Measurements from ENCODE around the gene ADRA2C.

- TF ChIP-seq CTCF (IDR thresholded peaks at IDR 0.05; ENCODE audit: poor library complexity, severe bottlenecking), result no peak
- no peak for TF ChIP-seq REST (IDR thresholded peaks at IDR 0.05; ENCODE audit: borderline replicate concordance)
- no peak for TF ChIP-seq POLR2AphosphoS5 (IDR thresholded peaks at IDR 0.05)
- TF ChIP-seq TAF1 (IDR thresholded peaks at IDR 0.05; ENCODE audit: low read depth), result no peak
Observed at GRCh38 chr4:3719191-3719590, 47.0 kb upstream of the ADRA2C start.

Data from neural cell (in vitro differentiated cells).